IMR-90 (cell line): ENCODE results near the gene GIPC3. TPM values are rescaled to one million over a fixed set of nuclear protein-coding genes. Genes with fewer than 3 reads are reported as not detected.

ENCODE experiments used
- ATAC-seq: fragments of 200-7000 bp; cut with Tn5 transposase; 2 replicates; pipeline ENCODE4 v1.9.1; 2020; ENCODE audit warnings: low read depth, mild to moderate bottlenecking, moderate library complexity
- BruUV-seq: library from RNA; stranded (reverse); fragments of 400-500 nt; replicated peaks from 2 replicates; lab custom pipeline; 2021; lab: Mats Ljungman, UMichigan
- CTCF ChIA-PET: fragments of 300-600 bp; formaldehyde crosslinking; extraction: SDS; loops from one replicate; lab custom pipeline; 2021; ENCODE audit warnings: antibody characterized with exemption; lab: Yijun Ruan, JAX
- POLR2A ChIA-PET: fragments of 300-600 bp; sonication (Branson Sonifier 250); formaldehyde crosslinking; loops from one replicate; lab custom pipeline; 2022; ENCODE audit warnings: antibody characterized with exemption; ENCODE audit not compliant: unreplicated experiment; lab: Charles Lee
- DNase-seq: peaks from one replicate; pipeline ENCODE4 v3.0.0; 2013
- H2AFZ ChIP-seq: replicated peaks from 2 replicates; pipeline ENCODE3; 2013; ENCODE audit warnings: low read length, mild to moderate bottlenecking; ENCODE audit not compliant: poor library complexity
- H2AK5ac ChIP-seq: 2 replicates; pipeline ENCODE4 v1.6.1; 2013; ENCODE audit warnings: low read depth, low read length, inconsistent platforms
- H2AK9ac ChIP-seq: replicated peaks from 2 replicates; pipeline ENCODE3; 2013; ENCODE audit warnings: mild to moderate bottlenecking, low read depth, low read length, moderate library complexity; ENCODE audit not compliant: poor library complexity
- H2BK120ac ChIP-seq: 2 replicates; pipeline ENCODE4 v1.6.1; 2013; ENCODE audit warnings: low read depth, low read length, inconsistent platforms
- H2BK15ac ChIP-seq: 3 replicates; pipeline ENCODE4 v1.6.1; 2013; ENCODE audit warnings: low read depth, low read length, inconsistent platforms
- H2BK20ac ChIP-seq: 2 replicates; pipeline ENCODE4 v1.6.1; 2013; ENCODE audit warnings: low read depth, mild to moderate bottlenecking, inconsistent platforms, low read length, moderate library complexity
- H2BK5ac ChIP-seq: 2 replicates; pipeline ENCODE4 v1.6.1; 2013; ENCODE audit warnings: mild to moderate bottlenecking, low read depth, low read length, inconsistent platforms; ENCODE audit not compliant: poor library complexity, severe bottlenecking
- H3K14ac ChIP-seq: replicated peaks from 2 replicates; pipeline ENCODE4 v1.6.1; 2013; ENCODE audit warnings: low read depth, low read length, inconsistent platforms
- H3K18ac ChIP-seq: 2 replicates; pipeline ENCODE4 v1.6.1; 2013; ENCODE audit warnings: low read depth, low read length, control low read depth
- H3K23ac ChIP-seq: 2 replicates; pipeline ENCODE4 v1.6.1; 2013; ENCODE audit warnings: low read depth, low read length, inconsistent platforms
- H3K27ac ChIP-seq: 2 replicates; pipeline ENCODE4 v1.5.1; 2013; ENCODE audit warnings: mild to moderate bottlenecking, control low read depth, low read length; ENCODE audit not compliant: insufficient read depth
- H3K27me3 ChIP-seq: 2 replicates; pipeline ENCODE4 v1.6.1; 2013; ENCODE audit warnings: low read length; ENCODE audit not compliant: control insufficient read depth, insufficient read depth
- H3K36me3 ChIP-seq: 2 replicates; pipeline ENCODE4 v1.6.1; 2013; ENCODE audit warnings: low read length, mixed read lengths; ENCODE audit not compliant: control insufficient read depth, insufficient read depth
- H3K4ac ChIP-seq: 2 replicates; pipeline ENCODE4 v1.6.1; 2013; ENCODE audit warnings: low read depth, low read length, inconsistent platforms
- H3K4me1 ChIP-seq: 2 replicates; pipeline ENCODE4 v1.6.1; 2013; ENCODE audit warnings: low read length, mixed read lengths; ENCODE audit not compliant: control insufficient read depth, insufficient read depth
- H3K4me2 ChIP-seq: 2 replicates; pipeline ENCODE4 v1.6.1; 2013; ENCODE audit warnings: low read depth, mild to moderate bottlenecking, control low read depth, low read length, moderate library complexity
- H3K4me3 ChIP-seq: 2 replicates; pipeline ENCODE4 v1.5.1; 2013; ENCODE audit warnings: low read depth, mild to moderate bottlenecking, control low read depth, low read length, moderate library complexity; ENCODE audit not compliant: insufficient read depth
- H3K56ac ChIP-seq: 2 replicates; pipeline ENCODE4 v1.6.1; 2013; ENCODE audit warnings: low read length, inconsistent platforms; ENCODE audit not compliant: insufficient read depth; ENCODE audit errors: extremely low read depth
- H3K79me1 ChIP-seq, 2 experiments: 2 replicates each; pipeline ENCODE4 v1.6.1; 2013; ENCODE audit warnings: low read length in 2 of 2, inconsistent platforms in 1 of 2, low read depth in 1 of 2
- H3K9ac ChIP-seq: 2 replicates; pipeline ENCODE4 v1.6.1; 2013; ENCODE audit warnings: low read depth, low read length, control low read depth
- H3K9me1 ChIP-seq: 2 replicates; pipeline ENCODE4 v1.6.1; 2013; ENCODE audit warnings: low read length, inconsistent platforms; ENCODE audit not compliant: insufficient read depth
- H3K9me3 ChIP-seq: 2 replicates; pipeline ENCODE4 v1.6.1; 2013; ENCODE audit warnings: low read length; ENCODE audit not compliant: control insufficient read depth, insufficient read depth
- H4K20me1 ChIP-seq: 2 replicates; pipeline ENCODE4 v1.6.1; 2013; ENCODE audit warnings: low read length, inconsistent platforms; ENCODE audit not compliant: insufficient read depth
- H4K5ac ChIP-seq: 2 replicates; pipeline ENCODE4 v1.6.1; 2013; ENCODE audit warnings: mild to moderate bottlenecking, low read depth, low read length, control low read depth
- H4K8ac ChIP-seq, 2 experiments: 2 replicates each; pipeline ENCODE4 v1.6.1; 2013; ENCODE audit warnings: low read depth in 2 of 2, low read length in 2 of 2, control low read depth in 1 of 2, inconsistent platforms in 1 of 2
- H4K91ac ChIP-seq: 2 replicates; pipeline ENCODE4 v1.6.1; 2013; ENCODE audit warnings: low read depth, low read length, inconsistent platforms; ENCODE audit not compliant: insufficient read depth
- BHLHE40 ChIP-seq: fragments of 150-350 bp; IDR thresholded peaks from 2 replicates; pipeline ENCODE4 v1.6.1; 2016; ENCODE audit warnings: mild to moderate bottlenecking, low read depth, low read length
- CEBPB ChIP-seq: IDR thresholded peaks from 2 replicates; pipeline ENCODE4 v1.6.1; 2012; ENCODE audit warnings: low read depth, low read length, improper control_type of control experiment
- CTCF ChIP-seq: conservative IDR thresholded peaks from 2 replicates; pipeline ENCODE4 v1.5.1; 2012; ENCODE audit warnings: mild to moderate bottlenecking, low read depth, low read length, improper control_type of control experiment
- ELK1 ChIP-seq: fragments of 150-350 bp; IDR thresholded peaks from 2 replicates; pipeline ENCODE4 v1.6.1; 2016; ENCODE audit warnings: low read depth, mild to moderate bottlenecking, low read length, moderate library complexity, borderline replicate concordance
- FOS ChIP-seq: fragments of 150-350 bp; IDR thresholded peaks from 2 replicates; pipeline ENCODE4 v1.6.1; 2016; ENCODE audit warnings: low read depth, low read length
- MXI1 ChIP-seq: IDR thresholded peaks from 2 replicates; pipeline ENCODE4 v1.6.1; 2012; ENCODE audit warnings: low read depth, mild to moderate bottlenecking, low read length, moderate library complexity, borderline replicate concordance
- POLR2A ChIP-seq: IDR thresholded peaks from 2 replicates; pipeline ENCODE4 v1.6.1; 2012; ENCODE audit warnings: mild to moderate bottlenecking, low read depth, low read length
- SMC3 ChIP-seq: fragments of 150-350 bp; IDR thresholded peaks from 2 replicates; pipeline ENCODE4 v1.6.1; 2016; ENCODE audit warnings: low read depth, mild to moderate bottlenecking, antibody characterized with exemption, low read length, moderate library complexity
- WGBS, 2 experiments: methylation state at CpG; one replicate each; pipeline versions ENCODE4 v1.1.5 to v1.1.7; 2013; ENCODE audit warnings: missing lambda C conversion rate in 2 of 2; ENCODE audit not compliant: insufficient read length in 1 of 2; ENCODE audit errors: extremely low coverage in 2 of 2; 5-methylcytosine and 5-hydroxymethylcytosine counted together
- dilution Hi-C: fragments of 300-500 bp; cut with HindIII; formaldehyde crosslinking; loops from one replicate; pipeline ENCODE4 v1.14.3; 2018; ENCODE audit warnings: low sequenced_read_pairs; ENCODE audit not compliant: unreplicated experiment
- in situ Hi-C: fragments of 300-500 bp; cut with MboI; formaldehyde crosslinking; loops from 3 replicates; pipeline ENCODE4 v1.14.3; 2019; ENCODE audit warnings: low sequenced_read_pairs, inconsistent platforms, mixed read lengths
- intact Hi-C: fragments of 100-400 bp; cut with micrococcal nuclease; formaldehyde crosslinking; loops from 2 replicates; pipeline ENCODE4 v1.10.0; 2022
- polyA plus RNA-seq, 3 experiments: library from polyadenylated mRNA; depleted of rRNA; stranded (reverse); fragments of >200 nt; gene quantifications; 2 replicates each; pipeline ENCODE4 v1.2.3, GENCODE V29; 2012; ENCODE audit warnings: low replicate concordance in 1 of 3
- total RNA-seq: library from RNA; depleted of rRNA; stranded (reverse); fragments of >200 nt; gene quantifications from 2 replicates; pipeline ENCODE4 v1.2.3, GENCODE V29; 2012

GIPC3 gene
- total and polyA plus RNA-seq, 2 of the 4 experiments (the other 2 are of a cell fraction) = under 0.01 to 0.36 TPM

- H2BK20ac ChIP-seq = no peak overlapping the region
- ChIA-PET POLR2A (no interaction called here), CTCF (no interaction called here)
- no peak overlapping the region for H3K4me3 ChIP-seq
- H3K56ac ChIP-seq = no peak overlapping the region
- H3K4me1 ChIP-seq = peaks cover under 1% of the 10 kb centered on the region; the same call in 1 of the 2 replicates
- no peak overlapping the region for H3K18ac ChIP-seq
- TF ChIP-seq FOS = no peak
- TF ChIP-seq BHLHE40 = no peak
- TF ChIP-seq CTCF = no peak
- no peak for TF ChIP-seq MXI1
- TF ChIP-seq ELK1 = no peak
- no peak for TF ChIP-seq CEBPB
- no peak for TF ChIP-seq SMC3
- TF ChIP-seq POLR2A = no peak
- H3K4me2 ChIP-seq = no peak overlapping the region
- H3K23ac ChIP-seq = no peak overlapping the region
- H2BK5ac ChIP-seq = no peak overlapping the region
- intact Hi-C loops = no loop called here
- ATAC-seq (no peak), DNase-seq (no peak)
- H3K14ac ChIP-seq = no peak overlapping the region
- H3K9ac ChIP-seq = no peak overlapping the region
- peaks cover 7 to 8% of the 10 kb centered on the region in 2 experiments for H3K79me1 ChIP-seq
- dilution Hi-C loops = no loop called here
- H4K20me1 ChIP-seq = no peaks in the 10 kb centered on the region
- H3K27me3 ChIP-seq = no peaks in the 10 kb centered on the region
- BruUV-seq = no TSS peak
- H3K27ac ChIP-seq = no peak overlapping the region
- H2AK9ac ChIP-seq = no peak overlapping the region
- H2BK15ac ChIP-seq = no peak overlapping the region
- peaks cover 2% of the 10 kb centered on the region; the same call in 1 of the 2 replicates for H3K36me3 ChIP-seq
- H2AFZ ChIP-seq = no peak overlapping the region
- no peaks in the 10 kb centered on the region for H3K9me3 ChIP-seq
- no peak overlapping the region for H4K5ac ChIP-seq
- H4K8ac ChIP-seq = no peak overlapping the region
- 100% methylated on average over 1 of the region's 12 CpGs; no CpG with 5 or more reads in 1 of the 2 experiments for WGBS, 2 experiments
- no peak overlapping the region for H2BK120ac ChIP-seq
- no peak overlapping the region for H4K91ac ChIP-seq
- no peak overlapping the region for H2AK5ac ChIP-seq
- no peaks in the 10 kb centered on the region for H3K9me1 ChIP-seq
- in situ Hi-C loops = loop anchor here (25.0 kb wide), 1 partner anchor 289 kb away; no protein-coding TSS in a partner anchor
- no peak overlapping the region for H3K4ac ChIP-seq
These were observed 15.7 kb downstream of the GIPC3 start for GRCh38 chr19:3601021-3601420.
